ENCODE measurements around the gene MZF1. TPM values are rescaled to one million over a fixed set of nuclear protein-coding genes. Genes with fewer than 3 reads are reported as not detected.

MZF1 gene
- total and polyA plus RNA-seq, 10 of the 15 experiments (the other 5 are each of a cell fraction or from before 2014, with no cell fraction given): 0.38 to 14.7 (median 7.2) TPM

GRCh38 chr19:58519355-58520256 lies 53.5 kb downstream of the MZF1 start, which contains the start of gene ZBTB45 (continued):
- TF ChIP-seq ZBTB40 (IDR thresholded peaks at IDR 0.05; ENCODE audit: borderline replicate concordance): peak; percentile 99
- peak; percentile 52 for TF ChIP-seq BACH1 (IDR thresholded peaks at IDR 0.05; ENCODE audit: borderline replicate concordance)
- TF ChIP-seq USF2 (IDR thresholded peaks at IDR 0.05; ENCODE audit: borderline replicate concordance, low read depth, low read length): no peak
- peak; percentile 90 for TF ChIP-seq CREB1 (IDR thresholded peaks at IDR 0.05; ENCODE audit: low read depth)
- peak; percentile 96 for TF ChIP-seq YY1 (IDR thresholded peaks at IDR 0.05; ENCODE audit: low read depth, low read length)
- TF ChIP-seq DPF2 (IDR thresholded peaks at IDR 0.05): peak; percentile 89
- TF ChIP-seq RBBP5 (conservative IDR thresholded peaks at IDR 0.05): no peak
- peak; percentile 86 for TF ChIP-seq NR2F1 (conservative IDR thresholded peaks at IDR 0.05)
- no peak for TF ChIP-seq PAX8 (IDR thresholded peaks at IDR 0.05)
- TF ChIP-seq TCF3 (IDR thresholded peaks at IDR 0.05; ENCODE audit: borderline replicate concordance, insufficient read depth, low read depth, low read length): peak; percentile 65
- TF ChIP-seq SMC3 (IDR thresholded peaks at IDR 0.05; ENCODE audit: borderline replicate concordance, low read length): peak; percentile 44
- TF ChIP-seq TCF7 (IDR thresholded peaks at IDR 0.05; ENCODE audit: borderline replicate concordance): no peak; the same call in 1 of the 2 replicates
- TF ChIP-seq BRCA1 (IDR thresholded peaks at IDR 0.05; ENCODE audit: low read depth, low read length): no peak
- TF ChIP-seq SIX5 (IDR thresholded peaks at IDR 0.05; ENCODE audit: low read depth, low read length, severe bottlenecking): peak; percentile 81
- TF ChIP-seq, protein P1, sequence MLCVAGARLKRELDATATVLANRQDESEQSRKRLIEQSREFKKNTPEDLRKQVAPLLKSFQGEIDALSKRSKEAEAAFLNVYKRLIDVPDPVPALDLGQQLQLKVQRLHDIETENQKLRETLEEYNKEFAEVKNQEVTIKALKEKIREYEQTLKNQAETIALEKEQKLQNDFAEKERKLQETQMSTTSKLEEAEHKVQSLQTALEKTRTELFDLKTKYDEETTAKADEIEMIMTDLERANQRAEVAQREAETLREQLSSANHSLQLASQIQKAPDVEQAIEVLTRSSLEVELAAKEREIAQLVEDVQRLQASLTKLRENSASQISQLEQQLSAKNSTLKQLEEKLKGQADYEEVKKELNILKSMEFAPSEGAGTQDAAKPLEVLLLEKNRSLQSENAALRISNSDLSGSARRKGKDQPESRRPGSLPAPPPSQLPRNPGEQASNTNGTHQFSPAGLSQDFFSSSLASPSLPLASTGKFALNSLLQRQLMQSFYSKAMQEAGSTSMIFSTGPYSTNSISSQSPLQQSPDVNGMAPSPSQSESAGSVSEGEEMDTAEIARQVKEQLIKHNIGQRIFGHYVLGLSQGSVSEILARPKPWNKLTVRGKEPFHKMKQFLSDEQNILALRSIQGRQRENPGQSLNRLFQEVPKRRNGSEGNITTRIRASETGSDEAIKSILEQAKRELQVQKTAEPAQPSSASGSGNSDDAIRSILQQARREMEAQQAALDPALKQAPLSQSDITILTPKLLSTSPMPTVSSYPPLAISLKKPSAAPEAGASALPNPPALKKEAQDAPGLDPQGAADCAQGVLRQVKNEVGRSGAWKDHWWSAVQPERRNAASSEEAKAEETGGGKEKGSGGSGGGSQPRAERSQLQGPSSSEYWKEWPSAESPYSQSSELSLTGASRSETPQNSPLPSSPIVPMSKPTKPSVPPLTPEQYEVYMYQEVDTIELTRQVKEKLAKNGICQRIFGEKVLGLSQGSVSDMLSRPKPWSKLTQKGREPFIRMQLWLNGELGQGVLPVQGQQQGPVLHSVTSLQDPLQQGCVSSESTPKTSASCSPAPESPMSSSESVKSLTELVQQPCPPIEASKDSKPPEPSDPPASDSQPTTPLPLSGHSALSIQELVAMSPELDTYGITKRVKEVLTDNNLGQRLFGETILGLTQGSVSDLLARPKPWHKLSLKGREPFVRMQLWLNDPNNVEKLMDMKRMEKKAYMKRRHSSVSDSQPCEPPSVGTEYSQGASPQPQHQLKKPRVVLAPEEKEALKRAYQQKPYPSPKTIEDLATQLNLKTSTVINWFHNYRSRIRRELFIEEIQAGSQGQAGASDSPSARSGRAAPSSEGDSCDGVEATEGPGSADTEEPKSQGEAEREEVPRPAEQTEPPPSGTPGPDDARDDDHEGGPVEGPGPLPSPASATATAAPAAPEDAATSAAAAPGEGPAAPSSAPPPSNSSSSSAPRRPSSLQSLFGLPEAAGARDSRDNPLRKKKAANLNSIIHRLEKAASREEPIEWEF (IDR thresholded peaks at IDR 0.05; ENCODE audit: insufficient replicate concordance, low read depth, low read length): no peak
- TF ChIP-seq SMAD5 (IDR thresholded peaks at IDR 0.05; ENCODE audit: low read depth): peak; percentile 77
